ENCODE data around the gene SEBOX. TPM values are rescaled to one million over a fixed set of nuclear protein-coding genes. Genes with fewer than 3 reads are reported as not detected.

SEBOX gene
- total RNA-seq, 5 donors from 2014 or later (not counting 1 experiment from before 2014, with no cell fraction given) = not detected

DNA sequence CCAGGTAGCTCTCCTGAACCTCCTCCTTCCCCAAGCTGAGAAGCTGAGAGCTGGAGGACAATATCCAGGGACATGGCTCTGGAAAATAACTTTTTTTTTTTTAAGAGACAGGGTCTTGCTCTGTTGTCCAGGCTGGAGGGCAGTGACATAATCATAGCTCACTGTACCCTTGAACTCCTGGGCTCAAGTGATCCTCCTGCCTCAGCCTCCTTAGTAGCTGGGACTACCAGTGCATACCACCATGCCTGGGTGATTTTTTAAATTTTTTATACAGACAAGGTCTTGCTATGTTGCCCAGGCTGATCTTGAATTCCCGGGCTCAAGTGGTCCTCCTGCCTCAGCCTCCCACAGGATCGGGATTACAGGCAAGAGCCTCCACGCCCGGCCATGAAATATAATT, 34.8 kb upstream of the SEBOX start:
- no peaks in the 10 kb centered on the region for H3K4me1 ChIP-seq (ENCODE audit: control insufficient read depth in 1 of 2, extremely low read depth in 1 of 2, insufficient read depth in 2 of 2, low read length in 2 of 2)
- no peak for ATAC-seq (replicated peaks in 1 of 4)
- Mint-ChIP-seq H3K9me3 (no peaks in the 10 kb centered on the region), H3K27ac (no peak overlapping the region), H3K4me1 (peaks cover 5 to 7% (median 6%) of the 10 kb centered on the region in 3 donors), H3K27me3 (peaks cover 0 to 4% of the 10 kb centered on the region in 2 donors), H3K4me3 (no peak overlapping the region), H3K36me3 (peaks cover 4% of the 10 kb centered on the region)
- WGBS (ENCODE audit: insufficient coverage) = 96% methylated on average over 4 of the region's 4 CpGs
- H3K27me3 ChIP-seq (replicated peaks in 1 of 2; ENCODE audit: control insufficient read depth in 2 of 2, extremely low read depth in 1 of 2, insufficient read depth in 2 of 2, low read length in 1 of 2) = no peaks in the 10 kb centered on the region
- H3K36me3 ChIP-seq (ENCODE audit: control insufficient read depth in 2 of 2, extremely low read depth in 1 of 2, insufficient read depth in 1 of 2, low read length in 1 of 2) = peaks cover 0 to 20% of the 10 kb centered on the region in 2 donors
- H3K27ac ChIP-seq (ENCODE audit: low read length) = no peak overlapping the region
- ChIA-PET POLR2A (no interaction called here), CTCF (interaction anchor here in 1 of 2 donors (1.6 kb wide), 1 partner anchor 16 kb away, joined by 3 read pairs; no protein-coding TSS in a partner anchor)
- H3K4me3 ChIP-seq (ENCODE audit: control insufficient read depth in 1 of 2, extremely low read depth in 1 of 2, low read length in 1 of 2) = no peak overlapping the region
- DNase-seq = no peak
- no peaks in the 10 kb centered on the region for H3K9me3 ChIP-seq

DNA sequence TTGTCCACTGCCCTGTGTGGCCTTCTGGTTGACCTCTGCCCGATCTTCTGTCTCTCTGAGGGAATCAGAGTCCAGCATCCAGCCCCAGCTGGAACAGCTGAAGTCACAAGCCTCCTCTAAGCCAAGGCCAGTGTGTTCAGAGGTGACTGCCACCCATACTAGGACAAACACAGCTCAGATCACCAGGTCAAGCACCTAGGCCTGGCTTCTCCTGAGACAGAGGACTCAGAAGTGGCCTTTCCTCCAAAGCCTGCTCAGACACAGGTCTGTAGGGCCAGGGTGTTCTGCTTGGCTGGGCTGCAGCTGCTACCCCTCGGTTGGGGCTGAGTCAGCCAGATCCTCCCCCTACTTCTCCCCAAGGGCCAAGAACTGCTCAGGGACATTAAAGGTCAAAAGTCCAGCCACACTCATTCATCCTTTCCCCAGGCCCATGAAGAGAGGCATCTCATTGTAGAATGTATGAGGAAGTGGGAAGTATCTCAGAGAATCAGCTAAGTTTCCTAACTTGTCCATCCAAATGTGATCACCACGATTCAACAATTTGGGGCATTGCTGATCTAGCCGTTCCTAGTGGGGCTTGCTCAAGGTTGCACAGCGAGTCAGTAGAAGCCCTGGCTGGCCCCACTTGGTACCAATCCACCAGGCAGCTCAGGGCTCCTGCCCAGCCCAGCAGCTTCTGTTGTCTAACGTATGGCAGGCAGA, 33.4 kb upstream of the SEBOX start:
- ChIA-PET CTCF (no interaction called here), POLR2A (no interaction called here)
- no peaks in the 10 kb centered on the region for H3K9me3 Mint-ChIP-seq
- Histone ChIP-seq H3K36me3 (ENCODE audit: control insufficient read depth in 2 of 2, extremely low read depth in 1 of 2, insufficient read depth in 1 of 2, low read length in 1 of 2) (peaks cover 0 to 32% of the 10 kb centered on the region in 2 donors), H3K4me1 (ENCODE audit: control insufficient read depth in 1 of 2, extremely low read depth in 1 of 2, insufficient read depth in 2 of 2, low read length in 2 of 2) (no peaks in the 10 kb centered on the region), H3K4me3 (ENCODE audit: control insufficient read depth in 1 of 2, extremely low read depth in 1 of 2, low read length in 1 of 2) (no peak overlapping the region), H3K27ac (ENCODE audit: low read length) (no peak overlapping the region), H3K9me3 (no peaks in the 10 kb centered on the region), H3K27me3 (replicated peaks in 1 of 2; ENCODE audit: control insufficient read depth in 2 of 2, extremely low read depth in 1 of 2, insufficient read depth in 2 of 2, low read length in 1 of 2) (no peaks in the 10 kb centered on the region)
- peaks cover 14% of the 10 kb centered on the region for H3K36me3 Mint-ChIP-seq
- H3K27me3 Mint-ChIP-seq = no peaks in the 10 kb centered on the region
- WGBS (ENCODE audit: insufficient coverage) = 83% methylated on average over 5 of the region's 6 CpGs
- H3K27ac Mint-ChIP-seq = peak overlapping the region; percentile 3 to 55
- ATAC-seq (replicated peaks in 1 of 4) (no peak), DNase-seq (no peak)
- H3K4me1 Mint-ChIP-seq = peaks cover 0 to 4% (median 2%) of the 10 kb centered on the region in 3 donors
- H3K4me3 Mint-ChIP-seq = no peak overlapping the region

DNA sequence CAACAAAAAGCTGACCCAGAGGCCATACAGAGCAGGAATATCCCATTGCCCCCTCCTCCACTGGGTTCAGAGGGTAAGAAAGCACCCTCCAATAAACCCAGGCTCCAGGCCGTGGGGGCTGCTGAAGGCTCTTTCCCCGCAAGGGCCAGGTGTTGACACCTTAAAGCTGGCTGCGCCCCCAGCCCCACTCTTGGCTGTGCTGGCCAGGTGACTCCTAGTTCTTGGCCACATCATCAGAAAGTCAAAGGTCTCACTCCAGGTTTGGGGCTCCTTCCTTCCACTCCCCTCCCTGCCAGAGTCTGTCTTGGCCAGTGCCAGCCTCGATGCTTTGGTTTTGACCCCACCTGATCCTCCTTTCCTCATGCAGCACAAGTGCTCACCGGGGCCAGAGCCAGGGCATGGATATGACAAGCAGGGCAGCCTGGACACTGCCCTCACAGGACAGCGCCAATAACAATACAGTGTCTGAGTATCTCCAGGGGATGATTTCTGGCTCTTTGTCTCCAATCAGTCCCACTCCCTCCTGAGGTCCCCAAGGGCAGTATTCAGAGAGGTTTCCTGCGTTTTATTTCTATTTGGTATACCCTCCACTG, 32.8 kb upstream of the SEBOX start:
- no peak for ATAC-seq (replicated peaks in 1 of 4)
- ChIA-PET POLR2A (no interaction called here), CTCF (no interaction called here)
- H3K27ac ChIP-seq (ENCODE audit: low read length) = no peak overlapping the region
- Mint-ChIP-seq H3K9me3 (no peaks in the 10 kb centered on the region), H3K27ac (peak overlapping the region in 1 of 2 donors; percentile 55), H3K36me3 (peaks cover 14% of the 10 kb centered on the region), H3K4me3 (no peak overlapping the region), H3K4me1 (peaks cover 0 to 4% (median 2%) of the 10 kb centered on the region in 3 donors), H3K27me3 (no peaks in the 10 kb centered on the region)
- DNase-seq = no peak
- H3K9me3 ChIP-seq = no peaks in the 10 kb centered on the region
- WGBS (ENCODE audit: insufficient coverage) = 88% methylated on average over 7 of the region's 7 CpGs
- H3K27me3 ChIP-seq (replicated peaks in 1 of 2; ENCODE audit: control insufficient read depth in 2 of 2, extremely low read depth in 1 of 2, insufficient read depth in 2 of 2, low read length in 1 of 2) = no peaks in the 10 kb centered on the region
- H3K4me1 ChIP-seq (ENCODE audit: control insufficient read depth in 1 of 2, extremely low read depth in 1 of 2, insufficient read depth in 2 of 2, low read length in 2 of 2) = no peaks in the 10 kb centered on the region
- no peak overlapping the region for H3K4me3 ChIP-seq (ENCODE audit: control insufficient read depth in 1 of 2, extremely low read depth in 1 of 2, low read length in 1 of 2)
- H3K36me3 ChIP-seq (ENCODE audit: control insufficient read depth in 2 of 2, extremely low read depth in 1 of 2, insufficient read depth in 1 of 2, low read length in 1 of 2) = peaks cover 0 to 35% of the 10 kb centered on the region in 2 donors

DNA sequence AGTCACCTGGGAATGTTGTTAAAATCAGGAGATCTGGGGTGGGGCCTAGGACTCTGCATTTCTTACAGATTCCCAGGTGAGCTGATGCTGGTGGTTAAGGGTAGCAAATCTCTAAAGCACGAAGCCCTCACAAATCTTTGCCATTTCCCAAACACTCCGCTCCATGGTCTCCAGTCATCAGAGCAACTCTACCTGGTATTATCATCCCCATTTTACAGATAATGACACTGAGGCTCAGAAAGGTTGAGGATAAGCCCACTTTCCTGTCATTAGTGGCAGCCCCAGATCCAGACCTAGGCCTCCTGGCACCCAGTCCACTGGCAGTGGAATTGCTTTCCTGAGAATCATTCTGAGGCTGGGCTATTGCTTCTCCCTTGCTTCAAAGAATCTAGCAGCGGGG, 32.3 kb upstream of the SEBOX start:
- Mint-ChIP-seq H3K9me3 (no peaks in the 10 kb centered on the region), H3K27ac (no peak overlapping the region), H3K4me1 (peaks cover 0 to 4% (median 2%) of the 10 kb centered on the region in 3 donors), H3K36me3 (peaks cover 14% of the 10 kb centered on the region), H3K27me3 (no peaks in the 10 kb centered on the region), H3K4me3 (no peak overlapping the region)
- no peak overlapping the region for H3K4me3 ChIP-seq (ENCODE audit: control insufficient read depth in 1 of 2, extremely low read depth in 1 of 2, low read length in 1 of 2)
- no peak for DNase-seq
- no peaks in the 10 kb centered on the region for H3K27me3 ChIP-seq (replicated peaks in 1 of 2; ENCODE audit: control insufficient read depth in 2 of 2, extremely low read depth in 1 of 2, insufficient read depth in 2 of 2, low read length in 1 of 2)
- H3K27ac ChIP-seq (ENCODE audit: low read length) = no peak overlapping the region
- H3K9me3 ChIP-seq = no peaks in the 10 kb centered on the region
- peaks cover 0 to 40% of the 10 kb centered on the region in 2 donors for H3K36me3 ChIP-seq (ENCODE audit: control insufficient read depth in 2 of 2, extremely low read depth in 1 of 2, insufficient read depth in 1 of 2, low read length in 1 of 2)
- no peak for ATAC-seq (replicated peaks in 1 of 4)
- CTCF ChIA-PET = interaction anchor here in 1 of 2 donors (1.0 kb wide), 1 partner anchor 13 kb away, joined by 3 read pairs; no protein-coding TSS in a partner anchor
- POLR2A ChIA-PET = no interaction called here
- no peaks in the 10 kb centered on the region for H3K4me1 ChIP-seq (ENCODE audit: control insufficient read depth in 1 of 2, extremely low read depth in 1 of 2, insufficient read depth in 2 of 2, low read length in 2 of 2)
- 100% methylated on average over 1 of the region's 3 CpGs for WGBS (ENCODE audit: insufficient coverage)

DNA sequence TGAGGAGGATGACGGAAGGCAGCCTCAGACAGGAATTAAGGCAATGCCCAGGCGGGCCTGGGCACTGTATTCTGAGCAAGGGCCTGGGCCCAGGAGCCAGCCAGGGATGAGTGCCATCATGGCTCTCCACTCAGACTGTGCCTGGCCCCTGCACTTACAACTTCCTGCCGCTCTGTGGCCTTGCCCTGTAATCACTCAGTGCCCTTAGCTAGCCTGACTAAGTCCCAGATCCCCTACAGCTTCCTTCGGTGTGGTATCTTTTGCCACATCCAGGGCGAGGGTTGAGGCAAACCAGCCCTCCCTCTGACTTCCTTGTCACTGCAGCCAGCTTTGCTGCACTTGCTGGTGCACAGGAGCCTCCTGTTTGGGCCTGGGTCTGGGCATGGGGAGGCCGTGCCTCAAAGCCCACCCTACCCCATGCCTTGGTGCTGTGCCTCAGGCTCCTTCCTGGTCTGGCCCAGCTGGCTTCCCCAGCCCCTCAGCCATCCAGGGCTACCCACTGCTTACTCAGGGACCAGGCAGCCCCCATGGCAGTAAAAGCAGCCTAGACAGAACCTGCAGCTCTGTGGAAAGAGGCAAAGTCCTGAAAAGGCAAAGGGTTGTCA, 31.7 kb upstream of the SEBOX start:
- Histone ChIP-seq H3K36me3 (ENCODE audit: control insufficient read depth in 2 of 2, extremely low read depth in 1 of 2, insufficient read depth in 1 of 2, low read length in 1 of 2) (peaks cover 0 to 42% of the 10 kb centered on the region in 2 donors), H3K4me3 (ENCODE audit: control insufficient read depth in 1 of 2, extremely low read depth in 1 of 2, low read length in 1 of 2) (no peak overlapping the region), H3K4me1 (ENCODE audit: control insufficient read depth in 1 of 2, extremely low read depth in 1 of 2, insufficient read depth in 2 of 2, low read length in 2 of 2) (no peaks in the 10 kb centered on the region), H3K27ac (ENCODE audit: low read length) (no peak overlapping the region), H3K27me3 (replicated peaks in 1 of 2; ENCODE audit: control insufficient read depth in 2 of 2, extremely low read depth in 1 of 2, insufficient read depth in 2 of 2, low read length in 1 of 2) (no peaks in the 10 kb centered on the region), H3K9me3 (no peaks in the 10 kb centered on the region)
- no peak overlapping the region for H3K27ac Mint-ChIP-seq
- ChIA-PET POLR2A (no interaction called here), CTCF (interaction anchor here in 1 of 2 donors (1.0 kb wide), 1 partner anchor 13 kb away, joined by 3 read pairs; no protein-coding TSS in a partner anchor)
- no peak for ATAC-seq (replicated peaks in 1 of 4)
- no peaks in the 10 kb centered on the region for H3K27me3 Mint-ChIP-seq
- no peak for DNase-seq
- peaks cover 15% of the 10 kb centered on the region for H3K36me3 Mint-ChIP-seq
- 86% methylated on average over 5 of the region's 6 CpGs for WGBS (ENCODE audit: insufficient coverage)
- H3K4me1 Mint-ChIP-seq = no peaks in the 10 kb centered on the region
- no peak overlapping the region for H3K4me3 Mint-ChIP-seq
- H3K9me3 Mint-ChIP-seq = no peaks in the 10 kb centered on the region

DNA sequence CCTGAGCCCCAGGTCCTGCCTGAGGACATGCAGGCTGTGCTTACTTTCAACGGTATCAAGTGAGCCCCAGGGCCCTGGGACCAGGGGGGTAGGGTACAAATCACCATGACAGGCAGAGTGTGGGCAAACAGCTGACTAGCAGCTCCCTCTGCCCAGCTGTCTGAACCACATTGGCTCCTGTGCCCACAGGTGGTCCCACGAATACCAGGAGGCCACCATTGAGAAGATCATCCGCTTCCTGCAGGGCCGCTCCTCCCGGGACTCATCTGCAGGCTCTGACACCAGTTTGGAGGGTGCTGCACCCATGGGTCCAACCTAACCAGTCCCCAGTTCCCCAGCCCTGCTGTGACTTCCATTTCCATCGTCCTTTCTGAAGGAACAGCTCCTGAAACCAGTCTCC, 31.0 kb upstream of the SEBOX start:
- H3K27ac ChIP-seq (ENCODE audit: low read length) = no peak overlapping the region
- DNase-seq (no peak), ATAC-seq (replicated peaks in 1 of 4) (no peak)
- peaks cover 21% of the 10 kb centered on the region for H3K36me3 Mint-ChIP-seq
- H3K36me3 ChIP-seq (ENCODE audit: control insufficient read depth in 2 of 2, extremely low read depth in 1 of 2, insufficient read depth in 1 of 2, low read length in 1 of 2) = peaks cover 3 to 49% of the 10 kb centered on the region in 2 donors
- no peaks in the 10 kb centered on the region for H3K27me3 Mint-ChIP-seq
- WGBS (ENCODE audit: insufficient coverage) = 95% methylated on average over 5 of the region's 6 CpGs
- no peaks in the 10 kb centered on the region for H3K9me3 Mint-ChIP-seq
- POLR2A ChIA-PET = no interaction called here
- H3K27me3 ChIP-seq (replicated peaks in 1 of 2; ENCODE audit: control insufficient read depth in 2 of 2, extremely low read depth in 1 of 2, insufficient read depth in 2 of 2, low read length in 1 of 2) = no peaks in the 10 kb centered on the region
- CTCF ChIA-PET = no interaction called here
- no peaks in the 10 kb centered on the region for H3K4me1 ChIP-seq (ENCODE audit: control insufficient read depth in 1 of 2, extremely low read depth in 1 of 2, insufficient read depth in 2 of 2, low read length in 2 of 2)
- H3K9me3 ChIP-seq = no peaks in the 10 kb centered on the region
- H3K4me1 Mint-ChIP-seq = no peaks in the 10 kb centered on the region
- no peak overlapping the region for H3K4me3 ChIP-seq (ENCODE audit: control insufficient read depth in 1 of 2, extremely low read depth in 1 of 2, low read length in 1 of 2)
- no peak overlapping the region for H3K27ac Mint-ChIP-seq
- no peak overlapping the region for H3K4me3 Mint-ChIP-seq

Data from T-cell (primary cell).